HG02885 (cell line): Measurements from ENCODE around the gene CORO2B.
"Not testable (repeated sequence)": the region's sequence is repeated elsewhere in the genome, so short reads cannot be mapped to it uniquely, and the experiment has no call there.

ENCODE experiments used
- ATAC-seq: cut with Tn5 transposase; IDR thresholded peaks from one replicate; pipeline ENCODE4 v1.9.1; 2021; ENCODE audit warnings: mild to moderate bottlenecking; ENCODE audit not compliant: unreplicated experiment, poor library complexity

The CORO2B gene

GRCh38 chr15:68751622-68752021 is 172.8 kb downstream of the CORO2B start:
- ATAC-seq = no peak

- no peak for ATAC-seq
Observed at GRCh38 chr15:68755731-68756130, 176.9 kb downstream of the CORO2B start.

DNA sequence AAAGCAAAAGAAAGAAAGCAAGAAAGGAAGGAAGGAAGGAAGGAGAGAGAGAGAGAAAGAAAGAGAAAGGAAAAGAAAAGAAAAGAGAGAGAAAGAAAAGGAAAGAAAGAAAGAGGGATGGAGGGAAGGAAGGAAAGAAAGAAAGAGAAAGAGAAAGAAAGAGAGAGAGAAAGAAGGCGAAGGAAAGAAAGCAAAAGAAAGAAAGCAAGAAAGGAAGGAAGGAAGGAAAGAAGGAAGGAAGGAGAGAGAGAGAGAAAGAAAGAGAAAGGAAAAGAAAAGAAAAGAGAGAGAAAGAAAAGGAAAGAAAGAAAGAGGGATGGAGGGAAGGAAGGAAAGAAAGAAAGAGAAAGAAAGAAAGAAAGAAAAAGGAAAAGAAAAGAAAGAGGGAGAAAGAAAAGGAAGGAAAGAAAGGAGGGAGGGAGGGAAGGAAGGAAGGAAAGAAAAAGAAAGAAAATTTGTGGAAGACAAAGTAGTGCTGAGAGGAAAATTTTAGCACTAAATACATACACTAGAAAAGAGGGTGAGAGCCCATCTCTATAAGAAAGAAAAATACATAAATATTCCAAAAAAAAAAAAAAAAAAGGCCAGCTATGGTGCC is 181.3 kb downstream of the CORO2B start:
- ATAC-seq = not testable (repeated sequence)

DNA sequence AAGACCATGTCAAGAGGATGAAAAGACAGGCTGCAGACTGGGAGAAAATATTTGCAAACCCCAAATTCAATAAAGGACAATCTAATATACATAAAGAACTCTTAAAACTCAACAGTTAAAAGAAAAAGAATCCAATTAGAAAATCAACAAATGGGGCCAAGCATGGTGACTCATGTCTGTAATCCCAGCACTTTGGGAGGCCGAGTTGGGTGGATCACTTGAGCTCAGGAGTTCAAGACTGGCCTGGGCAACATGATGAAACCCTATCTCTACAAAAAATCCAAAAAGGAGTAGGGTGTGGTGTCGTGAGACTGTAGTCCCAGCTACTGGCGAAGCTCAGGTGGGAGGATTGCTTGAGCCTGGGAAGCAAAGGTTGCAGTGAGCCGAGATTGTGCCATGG is 184.3 kb downstream of the CORO2B start:
- ATAC-seq = no peak

DNA sequence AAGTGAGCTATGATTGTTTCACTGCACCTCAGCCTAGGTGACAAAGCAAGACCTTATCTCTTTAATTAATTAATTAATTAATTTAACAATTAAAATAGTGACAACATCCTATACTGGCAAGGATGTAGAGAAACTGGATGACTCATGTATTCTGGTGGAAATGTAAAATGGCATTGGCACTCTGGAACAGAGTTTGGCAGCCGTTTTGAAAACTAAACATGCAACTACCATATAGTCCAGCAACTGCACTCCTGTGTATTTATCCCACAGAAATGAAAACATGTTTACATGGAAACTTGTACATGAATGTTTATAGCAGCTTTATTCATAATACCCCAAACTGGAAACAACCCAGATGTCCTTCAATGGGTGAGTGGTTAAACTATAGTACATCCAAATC is 185.3 kb downstream of the CORO2B start:
- no peak for ATAC-seq

- no peak for ATAC-seq
Observed at GRCh38 chr15:68765602-68766368, 187.0 kb downstream of the CORO2B start.

DNA sequence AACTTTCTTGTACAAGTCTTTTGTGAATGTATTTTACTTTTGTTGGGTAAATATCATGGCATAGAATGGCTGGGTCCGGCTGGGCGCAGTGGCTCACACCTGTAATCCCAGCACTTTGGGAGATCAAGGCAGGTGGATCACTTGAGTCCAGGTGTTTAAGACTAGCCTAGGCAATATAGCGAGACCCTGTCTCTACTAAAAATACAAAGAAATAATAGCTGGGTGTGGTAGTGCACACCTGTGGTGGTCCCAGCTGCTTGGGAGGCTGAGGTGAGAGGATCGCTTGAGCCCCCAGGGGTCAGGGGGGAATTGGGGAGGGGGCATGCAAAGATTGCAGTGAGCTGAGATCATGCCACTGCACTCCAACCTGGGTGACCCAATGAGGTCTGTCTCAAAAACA is 189.0 kb downstream of the CORO2B start:
- no peak for ATAC-seq

DNA sequence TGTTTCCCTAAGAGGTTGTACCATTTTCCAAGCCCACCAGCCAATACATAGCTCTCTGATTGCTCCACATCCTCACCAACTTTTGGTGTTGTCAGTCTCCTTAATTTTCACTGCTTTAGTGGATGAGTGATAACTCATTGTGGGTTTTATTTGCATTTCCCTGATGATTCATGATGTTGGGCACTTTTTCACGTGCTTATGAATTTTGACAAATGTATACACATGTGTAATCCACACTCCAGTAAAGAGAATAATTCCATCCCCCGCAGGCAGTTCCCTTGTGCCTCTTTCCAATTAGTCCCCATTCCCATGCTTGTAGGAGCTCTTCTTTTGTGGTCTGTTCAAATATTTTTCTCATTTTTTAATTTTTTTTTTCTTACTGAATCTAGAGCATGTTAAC is 189.5 kb downstream of the CORO2B start:
- ATAC-seq = no peak

GRCh38 chr15:68769702-68770101 is 190.9 kb downstream of the CORO2B start:
- ATAC-seq = no peak

GRCh38 chr15:68770216-68770615 is 191.4 kb downstream of the CORO2B start:
- ATAC-seq = no peak

DNA sequence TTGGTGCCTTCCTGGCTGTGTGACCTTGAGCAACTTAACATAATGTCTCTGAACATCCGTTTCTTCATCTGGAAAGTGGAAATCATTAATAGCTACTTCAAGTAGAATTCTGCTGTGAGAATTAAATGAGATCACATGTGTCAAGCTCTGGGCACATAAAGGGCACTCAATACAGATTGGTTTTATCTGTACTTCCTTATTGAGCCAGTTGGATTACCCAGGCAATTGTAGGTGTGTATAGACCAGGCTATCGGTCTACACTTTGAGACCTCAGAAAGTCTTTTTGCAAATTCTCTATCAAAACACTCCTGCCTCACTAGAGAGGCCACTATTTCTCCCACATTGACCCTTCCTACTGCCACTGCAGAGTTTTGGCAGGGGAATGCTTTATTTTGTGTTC is 194.2 kb downstream of the CORO2B start:
- ATAC-seq = no peak

DNA sequence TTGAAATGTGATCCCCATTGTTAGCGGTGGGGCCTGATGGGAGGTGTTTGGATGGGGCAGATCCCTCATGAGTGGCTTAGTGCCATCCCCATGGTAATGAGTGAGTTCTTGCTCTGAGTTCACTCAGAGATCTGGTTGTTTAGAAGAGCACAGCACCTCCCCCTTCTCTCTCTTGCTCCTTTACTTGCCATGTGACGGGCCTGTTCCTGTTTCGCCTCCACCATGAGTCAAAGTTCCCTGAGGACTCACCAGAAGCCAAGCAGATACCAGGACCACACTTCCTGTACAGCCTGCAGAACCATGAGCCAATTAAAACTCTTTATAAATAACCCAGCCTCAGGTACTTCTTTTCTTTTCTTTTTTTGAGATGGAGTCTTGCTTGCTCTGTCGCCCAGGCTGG is 195.3 kb downstream of the CORO2B start:
- no peak for ATAC-seq

GRCh38 chr15:68774521-68775235 is 195.9 kb downstream of the CORO2B start:
- no peak for ATAC-seq

GRCh38 chr15:68775236-68775577 is 196.4 kb downstream of the CORO2B start:
- ATAC-seq = no peak

- no peak for ATAC-seq
Observed at GRCh38 chr15:68775671-68776476, 197.1 kb downstream of the CORO2B start.

- ATAC-seq = no peak
Observed at GRCh38 chr15:68776477-68777270, 197.9 kb downstream of the CORO2B start.
